ENCODE measurements around the gene SCN3A. TPM values are rescaled to one million over a fixed set of nuclear protein-coding genes. Genes with fewer than 3 reads are reported as not detected.
A peak's percentile ranks its signal among the peaks of the same experiment; 100 is the strongest.

The SCN3A gene
- total and polyA plus RNA-seq, 2 donors (not counting 3 experiments of a cell fraction or from before 2014, with no cell fraction given) = not detected

GRCh38 chr2:165055082-165055851 is 148.6 kb downstream of the SCN3A start:
- H3K27me3 ChIP-seq (ENCODE audit: control insufficient read depth in 2 of 2, insufficient read depth in 2 of 2, low read length in 2 of 2) = no peaks in the 10 kb centered on the region
- POLR2A ChIA-PET = no interaction called here
- no peaks in the 10 kb centered on the region for H3K36me3 ChIP-seq (ENCODE audit: control insufficient read depth in 2 of 2, extremely low read depth in 1 of 2, insufficient read depth in 2 of 2, low read length in 2 of 2)
- no peak overlapping the region for H3K9ac ChIP-seq (replicated peaks; ENCODE audit: extremely low read depth, insufficient read depth, low read length)
- dilution Hi-C loops (cut with MboI; ENCODE audit: extremely low pct_ligation_motif_present, low sequenced_read_pairs) (no loop called here), intact Hi-C loops (cut with micrococcal nuclease) (no loop called here)
- H3K9me1 ChIP-seq (replicated peaks; ENCODE audit: control insufficient read depth, extremely low read depth, insufficient read depth, low read length) = no peaks in the 10 kb centered on the region
- no peak overlapping the region for H2AFZ ChIP-seq (ENCODE audit: low read depth, low read length)
- no peaks in the 10 kb centered on the region for H4K20me1 ChIP-seq (replicated peaks; ENCODE audit: control insufficient read depth, extremely low read depth, insufficient read depth, low read length)
- H3K79me2 ChIP-seq (ENCODE audit: control insufficient read depth, insufficient read depth, low read length) = no peaks in the 10 kb centered on the region
- H3K4me2 ChIP-seq (ENCODE audit: insufficient read depth, low read length) = no peak overlapping the region
- TF ChIP-seq EZH2 (IDR thresholded peaks at IDR 0.05; ENCODE audit: borderline replicate concordance, low read depth, low read length, severe bottlenecking) = no peak
- TF ChIP-seq POLR2A (IDR thresholded peaks at IDR 0.05; ENCODE audit: low read depth, low read length) = no peak
- peak; percentile 50 for TF ChIP-seq JUN (IDR thresholded peaks at IDR 0.05; ENCODE audit: borderline replicate concordance, insufficient read depth, insufficient read length, low read depth)
- no peak for TF ChIP-seq POLR2AphosphoS5 (IDR thresholded peaks at IDR 0.05; ENCODE audit: insufficient read depth, low read depth, low read length)
- TF ChIP-seq GATA2 (IDR thresholded peaks at IDR 0.05; ENCODE audit: insufficient read depth, insufficient read length, low read depth, low read length) = peak; percentile 56
- no peak for TF ChIP-seq MYC (IDR thresholded peaks at IDR 0.05; ENCODE audit: low read depth, low read length)
- no peak for TF ChIP-seq CTCF (IDR thresholded peaks at IDR 0.05; ENCODE audit: extremely low read depth in 1 of 2, insufficient read depth in 1 of 2, low read depth in 1 of 2, low read length in 2 of 2)
- TF ChIP-seq FOS (IDR thresholded peaks at IDR 0.05; ENCODE audit: borderline replicate concordance, insufficient read depth, low read length) = no peak
- TF ChIP-seq MAX (IDR thresholded peaks at IDR 0.05; ENCODE audit: insufficient read depth, insufficient read length) = no peak
- DNase-seq (ENCODE audit: low read depth, low spot score) (peak; percentile 8), FAIRE-seq (no peak)
- no TSS peak for BruUV-seq (replicated peaks)
- H3K4me1 ChIP-seq (ENCODE audit: control insufficient read depth, extremely low read depth, insufficient read depth, low read length) = no peaks in the 10 kb centered on the region
- CTCF ChIA-PET = interaction anchor here (1.7 kb wide), 1 partner anchor 148 kb away, joined by 3 read pairs; the partner anchor contains the start of gene SCN3A
- no peak overlapping the region for H3K4me3 ChIP-seq (replicated peaks in 1 of 3; ENCODE audit: insufficient read depth in 1 of 3, low read depth in 1 of 3, low read length in 3 of 3)
- H3K27ac ChIP-seq (ENCODE audit: insufficient read depth, low read depth, low read length) = no peak overlapping the region
- H3K9me3 ChIP-seq (replicated peaks; ENCODE audit: control insufficient read depth, insufficient read depth, low read length) = no peaks in the 10 kb centered on the region
